IMR-90 (cell line): ENCODE results near the gene ZNF746. TPM values are rescaled to one million over a fixed set of nuclear protein-coding genes. Genes with fewer than 3 reads are reported as not detected.

Experiments
- ATAC-seq: fragments of 200-7000 bp; cut with Tn5 transposase; 2 replicates; pipeline ENCODE4 v1.9.1; 2020; ENCODE audit warnings: low read depth, mild to moderate bottlenecking, moderate library complexity
- BruUV-seq: library from RNA; stranded (reverse); fragments of 400-500 nt; replicated peaks from 2 replicates; lab custom pipeline; 2021; lab: Mats Ljungman, UMichigan
- CTCF ChIA-PET: fragments of 300-600 bp; formaldehyde crosslinking; extraction: SDS; loops from one replicate; lab custom pipeline; 2021; ENCODE audit warnings: antibody characterized with exemption; lab: Yijun Ruan, JAX
- POLR2A ChIA-PET: fragments of 300-600 bp; sonication (Branson Sonifier 250); formaldehyde crosslinking; loops from one replicate; lab custom pipeline; 2022; ENCODE audit warnings: antibody characterized with exemption; ENCODE audit not compliant: unreplicated experiment; lab: Charles Lee
- DNase-seq: peaks from one replicate; pipeline ENCODE4 v3.0.0; 2013
- H2AFZ ChIP-seq: replicated peaks from 2 replicates; pipeline ENCODE3; 2013; ENCODE audit warnings: low read length, mild to moderate bottlenecking; ENCODE audit not compliant: poor library complexity
- H2AK5ac ChIP-seq: 2 replicates; pipeline ENCODE4 v1.6.1; 2013; ENCODE audit warnings: low read depth, low read length, inconsistent platforms
- H2AK9ac ChIP-seq: replicated peaks from 2 replicates; pipeline ENCODE3; 2013; ENCODE audit warnings: mild to moderate bottlenecking, low read depth, low read length, moderate library complexity; ENCODE audit not compliant: poor library complexity
- H2BK120ac ChIP-seq: 2 replicates; pipeline ENCODE4 v1.6.1; 2013; ENCODE audit warnings: low read depth, low read length, inconsistent platforms
- H2BK15ac ChIP-seq: 3 replicates; pipeline ENCODE4 v1.6.1; 2013; ENCODE audit warnings: low read depth, low read length, inconsistent platforms
- H2BK20ac ChIP-seq: 2 replicates; pipeline ENCODE4 v1.6.1; 2013; ENCODE audit warnings: low read depth, mild to moderate bottlenecking, inconsistent platforms, low read length, moderate library complexity
- H2BK5ac ChIP-seq: 2 replicates; pipeline ENCODE4 v1.6.1; 2013; ENCODE audit warnings: mild to moderate bottlenecking, low read depth, low read length, inconsistent platforms; ENCODE audit not compliant: poor library complexity, severe bottlenecking
- H3K14ac ChIP-seq: replicated peaks from 2 replicates; pipeline ENCODE4 v1.6.1; 2013; ENCODE audit warnings: low read depth, low read length, inconsistent platforms
- H3K18ac ChIP-seq: 2 replicates; pipeline ENCODE4 v1.6.1; 2013; ENCODE audit warnings: low read depth, low read length, control low read depth
- H3K23ac ChIP-seq: 2 replicates; pipeline ENCODE4 v1.6.1; 2013; ENCODE audit warnings: low read depth, low read length, inconsistent platforms
- H3K27ac ChIP-seq: 2 replicates; pipeline ENCODE4 v1.5.1; 2013; ENCODE audit warnings: mild to moderate bottlenecking, control low read depth, low read length; ENCODE audit not compliant: insufficient read depth
- H3K27me3 ChIP-seq: 2 replicates; pipeline ENCODE4 v1.6.1; 2013; ENCODE audit warnings: low read length; ENCODE audit not compliant: control insufficient read depth, insufficient read depth
- H3K36me3 ChIP-seq: 2 replicates; pipeline ENCODE4 v1.6.1; 2013; ENCODE audit warnings: low read length, mixed read lengths; ENCODE audit not compliant: control insufficient read depth, insufficient read depth
- H3K4ac ChIP-seq: 2 replicates; pipeline ENCODE4 v1.6.1; 2013; ENCODE audit warnings: low read depth, low read length, inconsistent platforms
- H3K4me1 ChIP-seq: 2 replicates; pipeline ENCODE4 v1.6.1; 2013; ENCODE audit warnings: low read length, mixed read lengths; ENCODE audit not compliant: control insufficient read depth, insufficient read depth
- H3K4me2 ChIP-seq: 2 replicates; pipeline ENCODE4 v1.6.1; 2013; ENCODE audit warnings: low read depth, mild to moderate bottlenecking, control low read depth, low read length, moderate library complexity
- H3K4me3 ChIP-seq: 2 replicates; pipeline ENCODE4 v1.5.1; 2013; ENCODE audit warnings: low read depth, mild to moderate bottlenecking, control low read depth, low read length, moderate library complexity; ENCODE audit not compliant: insufficient read depth
- H3K56ac ChIP-seq: 2 replicates; pipeline ENCODE4 v1.6.1; 2013; ENCODE audit warnings: low read length, inconsistent platforms; ENCODE audit not compliant: insufficient read depth; ENCODE audit errors: extremely low read depth
- H3K79me1 ChIP-seq, 2 experiments: 2 replicates each; pipeline ENCODE4 v1.6.1; 2013; ENCODE audit warnings: low read length in 2 of 2, inconsistent platforms in 1 of 2, low read depth in 1 of 2
- H3K9ac ChIP-seq: 2 replicates; pipeline ENCODE4 v1.6.1; 2013; ENCODE audit warnings: low read depth, low read length, control low read depth
- H3K9me1 ChIP-seq: 2 replicates; pipeline ENCODE4 v1.6.1; 2013; ENCODE audit warnings: low read length, inconsistent platforms; ENCODE audit not compliant: insufficient read depth
- H3K9me3 ChIP-seq: 2 replicates; pipeline ENCODE4 v1.6.1; 2013; ENCODE audit warnings: low read length; ENCODE audit not compliant: control insufficient read depth, insufficient read depth
- H4K20me1 ChIP-seq: 2 replicates; pipeline ENCODE4 v1.6.1; 2013; ENCODE audit warnings: low read length, inconsistent platforms; ENCODE audit not compliant: insufficient read depth
- H4K5ac ChIP-seq: 2 replicates; pipeline ENCODE4 v1.6.1; 2013; ENCODE audit warnings: mild to moderate bottlenecking, low read depth, low read length, control low read depth
- H4K8ac ChIP-seq, 2 experiments: 2 replicates each; pipeline ENCODE4 v1.6.1; 2013; ENCODE audit warnings: low read depth in 2 of 2, low read length in 2 of 2, control low read depth in 1 of 2, inconsistent platforms in 1 of 2
- H4K91ac ChIP-seq: 2 replicates; pipeline ENCODE4 v1.6.1; 2013; ENCODE audit warnings: low read depth, low read length, inconsistent platforms; ENCODE audit not compliant: insufficient read depth
- BHLHE40 ChIP-seq: fragments of 150-350 bp; IDR thresholded peaks from 2 replicates; pipeline ENCODE4 v1.6.1; 2016; ENCODE audit warnings: mild to moderate bottlenecking, low read depth, low read length
- CEBPB ChIP-seq: IDR thresholded peaks from 2 replicates; pipeline ENCODE4 v1.6.1; 2012; ENCODE audit warnings: low read depth, low read length, improper control_type of control experiment
- CHD1 ChIP-seq: IDR thresholded peaks from 2 replicates; pipeline ENCODE4 v1.6.1; 2012; ENCODE audit warnings: low read depth, low read length, improper control_type of control experiment
- ELK1 ChIP-seq: fragments of 150-350 bp; IDR thresholded peaks from 2 replicates; pipeline ENCODE4 v1.6.1; 2016; ENCODE audit warnings: low read depth, mild to moderate bottlenecking, low read length, moderate library complexity, borderline replicate concordance
- FOS ChIP-seq: fragments of 150-350 bp; IDR thresholded peaks from 2 replicates; pipeline ENCODE4 v1.6.1; 2016; ENCODE audit warnings: low read depth, low read length
- MAFK ChIP-seq: IDR thresholded peaks from 2 replicates; pipeline ENCODE4 v1.6.1; 2012; ENCODE audit warnings: low read depth, low read length, improper control_type of control experiment
- MAZ ChIP-seq: IDR thresholded peaks from 2 replicates; pipeline ENCODE4 v1.6.1; 2012; ENCODE audit warnings: low read depth, mild to moderate bottlenecking, low read length, improper control_type of control experiment, moderate library complexity, borderline replicate concordance
- MXI1 ChIP-seq: IDR thresholded peaks from 2 replicates; pipeline ENCODE4 v1.6.1; 2012; ENCODE audit warnings: low read depth, mild to moderate bottlenecking, low read length, moderate library complexity, borderline replicate concordance
- NFE2L2 ChIP-seq: fragments of 150-350 bp; IDR thresholded peaks from 2 replicates; pipeline ENCODE4 v1.6.1; 2016; ENCODE audit warnings: low read depth, mild to moderate bottlenecking, low read length
- POLR2A ChIP-seq: IDR thresholded peaks from 2 replicates; pipeline ENCODE4 v1.6.1; 2012; ENCODE audit warnings: mild to moderate bottlenecking, low read depth, low read length
- RAD21 ChIP-seq: IDR thresholded peaks from 2 replicates; pipeline ENCODE4 v1.6.1; 2012; ENCODE audit warnings: low read length, improper control_type of control experiment
- RCOR1 ChIP-seq: IDR thresholded peaks from 2 replicates; pipeline ENCODE4 v1.6.1; 2012; ENCODE audit warnings: mild to moderate bottlenecking, low read length, improper control_type of control experiment; ENCODE audit not compliant: insufficient replicate concordance
- RFX5 ChIP-seq: IDR thresholded peaks from 2 replicates; pipeline ENCODE4 v1.8.0; 2012; ENCODE audit warnings: low read depth, mild to moderate bottlenecking, low read length, moderate library complexity
- SMC3 ChIP-seq: fragments of 150-350 bp; IDR thresholded peaks from 2 replicates; pipeline ENCODE4 v1.6.1; 2016; ENCODE audit warnings: low read depth, mild to moderate bottlenecking, antibody characterized with exemption, low read length, moderate library complexity
- USF2 ChIP-seq: fragments of 150-350 bp; IDR thresholded peaks from 2 replicates; pipeline ENCODE4 v1.6.1; 2017; ENCODE audit warnings: mild to moderate bottlenecking, antibody characterized with exemption, low read length, low read depth
- WGBS, 2 experiments: methylation state at CpG; one replicate each; pipeline versions ENCODE4 v1.1.5 to v1.1.7; 2013; ENCODE audit warnings: missing lambda C conversion rate in 2 of 2; ENCODE audit not compliant: insufficient read length in 1 of 2; ENCODE audit errors: extremely low coverage in 2 of 2; 5-methylcytosine and 5-hydroxymethylcytosine counted together
- dilution Hi-C: fragments of 300-500 bp; cut with HindIII; formaldehyde crosslinking; loops from one replicate; pipeline ENCODE4 v1.14.3; 2018; ENCODE audit warnings: low sequenced_read_pairs; ENCODE audit not compliant: unreplicated experiment
- in situ Hi-C: fragments of 300-500 bp; cut with MboI; formaldehyde crosslinking; loops from 3 replicates; pipeline ENCODE4 v1.14.3; 2019; ENCODE audit warnings: low sequenced_read_pairs, inconsistent platforms, mixed read lengths
- intact Hi-C: fragments of 100-400 bp; cut with micrococcal nuclease; formaldehyde crosslinking; loops from 2 replicates; pipeline ENCODE4 v1.10.0; 2022
- polyA plus RNA-seq, 3 experiments: library from polyadenylated mRNA; depleted of rRNA; stranded (reverse); fragments of >200 nt; gene quantifications; 2 replicates each; pipeline ENCODE4 v1.2.3, GENCODE V29; 2012; ENCODE audit warnings: low replicate concordance in 1 of 3
- total RNA-seq: library from RNA; depleted of rRNA; stranded (reverse); fragments of >200 nt; gene quantifications from 2 replicates; pipeline ENCODE4 v1.2.3, GENCODE V29; 2012
- TF ChIP-seq, protein P1 (sequence below): conservative IDR thresholded peaks from 2 replicates; pipeline ENCODE4 v1.5.1; 2012; ENCODE audit warnings: mild to moderate bottlenecking, low read depth, low read length, improper control_type of control experiment

Gene ZNF746
- total and polyA plus RNA-seq, 2 of the 4 experiments (the other 2 are of a cell fraction) = 6.6 to 8.4 TPM

- ATAC-seq (no peak), DNase-seq (no peak)
- Histone ChIP-seq H3K23ac (no peak overlapping the region), H4K8ac (no peak overlapping the region), H3K4me1 (no peaks in the 10 kb centered on the region), H3K4me3 (no peak overlapping the region), H3K14ac (no peak overlapping the region), H3K4ac (no peak overlapping the region), H4K5ac (no peak overlapping the region), H2BK15ac (no peak overlapping the region), H3K56ac (no peak overlapping the region), H2BK20ac (no peak overlapping the region), H3K4me2 (no peak overlapping the region), H3K27ac (no peak overlapping the region), H4K20me1 (no peaks in the 10 kb centered on the region), H3K9me1 (no peaks in the 10 kb centered on the region; the same call in 1 of the 2 replicates), H3K79me1 (no peaks in the 10 kb centered on the region), H3K27me3 (no peaks in the 10 kb centered on the region), H2AFZ (no peak overlapping the region), H3K9ac (no peak overlapping the region), H2AK5ac (no peak overlapping the region), H2AK9ac (no peak overlapping the region), H3K9me3 (peaks cover 2% of the 10 kb centered on the region; the same call in 1 of the 2 replicates), H3K36me3 (peaks cover 29% of the 10 kb centered on the region), H2BK5ac (no peak overlapping the region), H4K91ac (no peak overlapping the region), H2BK120ac (no peak overlapping the region), H3K18ac (no peak overlapping the region)
- POLR2A ChIA-PET = no interaction called here
- dilution Hi-C loops (no loop called here), in situ Hi-C loops (no loop called here), intact Hi-C loops (loop anchor here (10.0 kb wide), 1 partner anchor 155 kb away; no protein-coding TSS in a partner anchor)
- CTCF ChIA-PET = no interaction called here
- whole genome bisulfite sequencing, 2 experiments = 80% methylated on average over 1 of the region's 8 CpGs; no CpG with 5 or more reads in 1 of the 2 experiments
- TF ChIP-seq CHD1 (no peak), MAZ (no peak), CEBPB (no peak), RFX5 (no peak), FOS (no peak), RCOR1 (no peak), USF2 (no peak), ELK1 (no peak), MXI1 (no peak), BHLHE40 (no peak), MAFK (no peak), RAD21 (no peak), SMC3 (no peak), NFE2L2 (no peak), POLR2A (no peak)
- TF ChIP-seq, protein P1, sequence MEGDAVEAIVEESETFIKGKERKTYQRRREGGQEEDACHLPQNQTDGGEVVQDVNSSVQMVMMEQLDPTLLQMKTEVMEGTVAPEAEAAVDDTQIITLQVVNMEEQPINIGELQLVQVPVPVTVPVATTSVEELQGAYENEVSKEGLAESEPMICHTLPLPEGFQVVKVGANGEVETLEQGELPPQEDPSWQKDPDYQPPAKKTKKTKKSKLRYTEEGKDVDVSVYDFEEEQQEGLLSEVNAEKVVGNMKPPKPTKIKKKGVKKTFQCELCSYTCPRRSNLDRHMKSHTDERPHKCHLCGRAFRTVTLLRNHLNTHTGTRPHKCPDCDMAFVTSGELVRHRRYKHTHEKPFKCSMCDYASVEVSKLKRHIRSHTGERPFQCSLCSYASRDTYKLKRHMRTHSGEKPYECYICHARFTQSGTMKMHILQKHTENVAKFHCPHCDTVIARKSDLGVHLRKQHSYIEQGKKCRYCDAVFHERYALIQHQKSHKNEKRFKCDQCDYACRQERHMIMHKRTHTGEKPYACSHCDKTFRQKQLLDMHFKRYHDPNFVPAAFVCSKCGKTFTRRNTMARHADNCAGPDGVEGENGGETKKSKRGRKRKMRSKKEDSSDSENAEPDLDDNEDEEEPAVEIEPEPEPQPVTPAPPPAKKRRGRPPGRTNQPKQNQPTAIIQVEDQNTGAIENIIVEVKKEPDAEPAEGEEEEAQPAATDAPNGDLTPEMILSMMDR = no peak
- no TSS peak for BruUV-seq
Observed at GRCh38 chr7:149469806-149470205, 27.8 kb downstream of the ZNF746 start.
